ENCODE results near the gene PC. TPM values are rescaled to one million over a fixed set of nuclear protein-coding genes. Genes with fewer than 3 reads are reported as not detected.
A peak's percentile ranks its signal among the peaks of the same experiment; 100 is the strongest.

Gene PC
- total and polyA plus RNA-seq, 9 donors = 4.2 to 27.5 (median 14.7) TPM

- Histone ChIP-seq H3K9me3 (no peaks in the 10 kb centered on the region), H3K27ac (peak within 1 kb of the TSS; percentile 89 to 95), H3K4me1 (ENCODE audit: insufficient read depth) (peaks cover 14% of the 10 kb centered on the region), H3K36me3 (no peaks in the 10 kb centered on the region), H3K4me3 (peak within 1 kb of the TSS; percentile 92), H3K27me3 (no peaks in the 10 kb centered on the region)
- TF ChIP-seq POLR2A (IDR thresholded peaks at IDR 0.05) (peak; percentile 96), EP300 (IDR thresholded peaks at IDR 0.05) (no peak), CTCF (IDR thresholded peaks at IDR 0.05) (peak in 2 of 3 donors; percentile 6 to 23)
- WGBS, 3 donors = 0% methylated on average over 46 to 98 of the region's 98 CpGs
- intact Hi-C loops (cut with DNase I) = no loop called here
- peak; percentile 87 to 95 (median 91) for DNase-seq
Observed at GRCh38 chr11:66842896-66843775, 115.0 kb downstream of the PC start, which contains the start of gene RCE1. Gene RCE1, plus strand, starts transcription at chr11:66843441. Its CDS starts 15 bp downstream, at chr11:66843456.

GRCh38 chr11:66842501-66842895, 115.7 kb downstream of the PC start:
- no peaks in the 10 kb centered on the region for H3K27me3 ChIP-seq
- H3K9me3 ChIP-seq = no peaks in the 10 kb centered on the region
- 1 to 2% (median 2%) methylated on average over 11 of the region's 11 CpGs for WGBS, 3 donors
- no peaks in the 10 kb centered on the region for H3K36me3 ChIP-seq
- H3K4me1 ChIP-seq (ENCODE audit: insufficient read depth) = peaks cover 14% of the 10 kb centered on the region
- H3K27ac ChIP-seq = peak overlapping the region; percentile 89 to 95
- intact Hi-C loops (cut with DNase I) = no loop called here
- H3K4me3 ChIP-seq = peak overlapping the region; percentile 92
- DNase-seq = no peak
- no peak for TF ChIP-seq POLR2A (IDR thresholded peaks at IDR 0.05)
- TF ChIP-seq EP300 (IDR thresholded peaks at IDR 0.05) = no peak
- no peak for TF ChIP-seq CTCF (IDR thresholded peaks at IDR 0.05)

- H3K27me3 ChIP-seq = no peaks in the 10 kb centered on the region
- no peak overlapping the region for H3K27ac ChIP-seq
- TF ChIP-seq EP300 (IDR thresholded peaks at IDR 0.05) (no peak), POLR2A (IDR thresholded peaks at IDR 0.05) (no peak), CTCF (IDR thresholded peaks at IDR 0.05) (no peak)
- H3K4me3 ChIP-seq = no peak overlapping the region
- DNase-seq = peak in 1 of 5 donors; percentile 25
- intact Hi-C loops (cut with DNase I) = no loop called here
- WGBS, 3 donors = 85 to 89% (median 88%) methylated on average over 7 of the region's 7 CpGs
- no peaks in the 10 kb centered on the region for H3K36me3 ChIP-seq
- H3K9me3 ChIP-seq = no peaks in the 10 kb centered on the region
- H3K4me1 ChIP-seq (ENCODE audit: insufficient read depth) = peaks cover 14% of the 10 kb centered on the region
Observed at GRCh38 chr11:66841861-66842260, 116.3 kb downstream of the PC start.

GRCh38 chr11:66840317-66841091, 117.7 kb downstream of the PC start:
- DNase-seq = no peak
- 77 to 86% (median 80%) methylated on average over 4 of the region's 4 CpGs for WGBS, 3 donors
- TF ChIP-seq EP300 (IDR thresholded peaks at IDR 0.05) (no peak), CTCF (IDR thresholded peaks at IDR 0.05) (no peak), POLR2A (IDR thresholded peaks at IDR 0.05) (no peak)
- Histone ChIP-seq H3K4me1 (ENCODE audit: insufficient read depth) (peaks cover 14% of the 10 kb centered on the region), H3K27me3 (no peaks in the 10 kb centered on the region), H3K4me3 (no peak overlapping the region), H3K9me3 (no peaks in the 10 kb centered on the region), H3K27ac (no peak overlapping the region), H3K36me3 (no peaks in the 10 kb centered on the region)
- intact Hi-C loops (cut with DNase I) = no loop called here

Data from ovary (tissue), 9 donors.